ENCODE measurements around the gene SPINDOC. TPM values are rescaled to one million over a fixed set of nuclear protein-coding genes. Genes with fewer than 3 reads are reported as not detected.

The SPINDOC gene
- total and polyA plus RNA-seq, 4 donors: 0.42 to 3.8 (median 2.9) TPM

DNA sequence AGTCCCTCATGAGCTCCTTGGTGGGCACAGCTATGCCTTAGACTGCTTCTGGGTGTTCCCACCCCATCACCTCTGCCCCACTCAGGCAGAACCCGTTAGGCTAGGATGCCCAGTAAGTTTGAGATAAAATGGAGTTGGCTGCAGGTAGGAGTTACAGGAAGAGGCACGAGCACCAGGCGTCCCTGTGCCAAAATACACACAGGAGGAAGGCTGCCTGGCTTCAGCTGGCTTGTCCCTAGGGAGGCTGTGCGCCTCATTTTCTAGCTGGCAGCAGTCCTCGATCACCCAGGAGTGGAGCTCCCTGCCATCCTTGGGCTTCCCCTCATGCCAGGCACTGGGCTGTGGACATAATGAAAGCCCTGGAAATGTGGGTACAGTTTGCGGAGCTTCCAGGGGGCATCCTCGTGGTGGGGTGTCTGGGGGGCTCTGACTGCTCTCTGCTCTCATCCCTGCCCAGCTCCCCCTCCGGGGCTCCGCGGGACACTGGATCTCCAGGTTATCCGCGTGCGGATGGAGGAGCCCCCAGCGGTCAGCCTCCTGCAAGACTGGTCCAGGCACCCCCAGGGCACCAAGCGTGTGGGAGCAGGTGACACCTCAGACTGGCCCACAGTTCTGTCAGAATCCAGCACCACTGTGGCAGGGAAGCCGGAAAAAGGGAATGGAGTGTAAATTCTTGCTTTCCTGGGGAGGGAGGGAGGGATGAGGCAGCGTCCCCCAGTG lies 13.4 kb downstream of the SPINDOC start:
- no peaks in the 10 kb centered on the region for H3K4me1 ChIP-seq (ENCODE audit: control insufficient read depth in 4 of 4, insufficient read depth in 4 of 4, low read length in 3 of 4)
- no peak overlapping the region for H3K9ac ChIP-seq (ENCODE audit: low read depth in 1 of 2, low read length in 2 of 2)
- no peak for DNase-seq (ENCODE audit: low spot score)
- H3K9me3 ChIP-seq (ENCODE audit: control insufficient read depth in 4 of 4, low read length in 3 of 4): no peaks in the 10 kb centered on the region
- 80% methylated on average over 17 of the region's 17 CpGs for WGBS
- peaks cover 0 to 4% (median 4%) of the 10 kb centered on the region in 4 donors for H3K36me3 ChIP-seq (ENCODE audit: control insufficient read depth in 4 of 4, insufficient read depth in 3 of 4, low read depth in 1 of 4, low read length in 3 of 4)
- no peak overlapping the region for H3K27ac ChIP-seq (ENCODE audit: low read depth in 1 of 2, low read length in 2 of 2)
- TF ChIP-seq NR2F2 (IDR thresholded peaks at IDR 0.05) (no peak), RXRA (IDR thresholded peaks at IDR 0.05) (no peak), HNF4G (IDR thresholded peaks at IDR 0.05) (no peak), JUND (IDR thresholded peaks at IDR 0.05) (no peak), RAD21 (IDR thresholded peaks at IDR 0.05) (no peak), REST (IDR thresholded peaks at IDR 0.05) (no peak), FOXA1 (IDR thresholded peaks at IDR 0.05) (no peak), CTCF (IDR thresholded peaks at IDR 0.05; ENCODE audit: low read depth, low read length, missing input control) (no peak), GABPA (IDR thresholded peaks at IDR 0.05 in 1 of 2, conservative IDR thresholded peaks at IDR 0.05 in 1 of 2) (no peak), FOXA2 (IDR thresholded peaks at IDR 0.05) (no peak), SP1 (IDR thresholded peaks at IDR 0.05) (no peak), EGR1 (IDR thresholded peaks at IDR 0.05; ENCODE audit: low read depth in 2 of 2) (no peak), ZBTB33 (IDR thresholded peaks at IDR 0.05) (no peak), MAX (IDR thresholded peaks at IDR 0.05) (no peak), TAF1 (conservative IDR thresholded peaks at IDR 0.05) (no peak), ATF3 (IDR thresholded peaks at IDR 0.05) (no peak), YY1 (IDR thresholded peaks at IDR 0.05) (no peak), HNF4A (conservative IDR thresholded peaks at IDR 0.05) (no peak)
- no peaks in the 10 kb centered on the region for H3K27me3 ChIP-seq (ENCODE audit: control insufficient read depth in 4 of 4, insufficient read depth in 4 of 4, low read length in 3 of 4)
- no peak overlapping the region for H3K4me3 ChIP-seq (ENCODE audit: low read depth in 1 of 3, low read length in 3 of 3)

All from liver (tissue), 9 donors.